ENCODE data around the gene ALKAL2.

The ALKAL2 gene

GRCh38 chr2:290090-290722 lies 2.3 kb upstream of the ALKAL2 start:
- peak; percentile 31 for DNase-seq (ENCODE audit: low read depth)

- no peak for DNase-seq (ENCODE audit: low read depth)
These were observed 1.6 kb upstream of the ALKAL2 start for GRCh38 chr2:289362-290089.

GRCh38 chr2:288758-289361 lies 969 bp upstream of the ALKAL2 start:
- no peak for DNase-seq (ENCODE audit: low read depth)

- no peak for DNase-seq (ENCODE audit: low read depth)
These were observed 413 bp downstream of the ALKAL2 start for GRCh38 chr2:287471-287885.

GRCh38 chr2:286774-287392 lies 1.0 kb downstream of the ALKAL2 start:
- no peak for DNase-seq (ENCODE audit: low read depth)

- no peak for DNase-seq (ENCODE audit: low read depth)
These were observed 1.9 kb downstream of the ALKAL2 start for GRCh38 chr2:286035-286434.

- peak; percentile 40 for DNase-seq (ENCODE audit: low read depth)
These were observed 2.4 kb downstream of the ALKAL2 start for GRCh38 chr2:285531-285930.

GRCh38 chr2:284896-285492 lies 2.9 kb downstream of the ALKAL2 start:
- no peak for DNase-seq (ENCODE audit: low read depth)

- DNase-seq (ENCODE audit: low read depth) = no peak
These were observed 3.7 kb downstream of the ALKAL2 start for GRCh38 chr2:283996-284794.

- no peak for DNase-seq (ENCODE audit: low read depth)
These were observed 5.3 kb downstream of the ALKAL2 start for GRCh38 chr2:282371-283263.

- DNase-seq (ENCODE audit: low read depth) = no peak
These were observed 6.5 kb downstream of the ALKAL2 start for GRCh38 chr2:281381-281780.

GRCh38 chr2:280650-281110 lies 7.2 kb downstream of the ALKAL2 start:
- no peak for DNase-seq (ENCODE audit: low read depth)

GRCh38 chr2:279956-280649 lies 7.8 kb downstream of the ALKAL2 start:
- no peak for DNase-seq (ENCODE audit: low read depth)

- DNase-seq (ENCODE audit: low read depth) = no peak
These were observed 8.5 kb downstream of the ALKAL2 start for GRCh38 chr2:279366-279765.

- DNase-seq (ENCODE audit: low read depth) = no peak
These were observed 9.0 kb downstream of the ALKAL2 start for GRCh38 chr2:278927-279320.

GRCh38 chr2:278312-278926 lies 9.5 kb downstream of the ALKAL2 start:
- DNase-seq (ENCODE audit: low read depth) = no peak

GRCh38 chr2:275466-275865 lies 12.4 kb downstream of the ALKAL2 start:
- DNase-seq (ENCODE audit: low read depth) = no peak

GRCh38 chr2:274503-274902 lies 13.4 kb downstream of the ALKAL2 start:
- no peak for DNase-seq (ENCODE audit: low read depth)

GRCh38 chr2:273333-273732 lies 14.6 kb downstream of the ALKAL2 start:
- DNase-seq (ENCODE audit: low read depth) = no peak

GRCh38 chr2:271917-272316 lies 16.0 kb downstream of the ALKAL2 start:
- no peak for DNase-seq (ENCODE audit: low read depth)

Data from GM04504 (cell line).